Lower leg skin (tissue), 4 donors: Measurements from ENCODE around the gene CDH3. TPM values are rescaled to one million over a fixed set of nuclear protein-coding genes. Genes with fewer than 3 reads are reported as not detected.
A peak's percentile ranks its signal among the peaks of the same experiment; 100 is the strongest.
"Not testable (repeated sequence)": the region's sequence is repeated elsewhere in the genome, so short reads cannot be mapped to it uniquely, and the experiment has no call there.

Experiments used
- DNase-seq, 2 donors: peaks; one replicate each; pipeline ENCODE4 v3.0.0-alpha.2; 2019; ENCODE audit warnings: low spot score in 2 of 2
- H3K4me3 ChIP-seq: fragments of 200-600 bp; sonication (generic); 2 replicates; pipeline ENCODE4 v1.5.1; 2017; ENCODE audit warnings: mild to moderate bottlenecking, low read depth; ENCODE audit not compliant: poor library complexity, severe bottlenecking
- CTCF ChIP-seq, 3 donors: fragments of 450-650 bp; IDR thresholded peaks; one replicate each; pipeline ENCODE4 v1.5.1; 2016; ENCODE audit warnings: antibody characterized with exemption in 3 of 3, mild to moderate bottlenecking in 3 of 3, moderate library complexity in 2 of 3
- POLR2A ChIP-seq, 2 donors: fragments of 450-650 bp; IDR thresholded peaks; one replicate each; pipeline ENCODE4 v1.6.1; 2016 to 2017; ENCODE audit warnings: antibody characterized with exemption in 2 of 2, mild to moderate bottlenecking in 1 of 2, moderate library complexity in 1 of 2
- WGBS, 2 donors: methylation state at CpG; one replicate each; pipeline ENCODE4 v1.1.5; 2018; 5-methylcytosine and 5-hydroxymethylcytosine counted together
- intact Hi-C: fragments of 100-400 bp; cut with DNase I; formaldehyde crosslinking; loops from one replicate; pipeline ENCODE4 v1.15.0; 2023; ENCODE audit warnings: low total_unique reads
- total RNA-seq, 4 donors: library from RNA; depleted of rRNA; stranded (reverse); fragments of >200 nt; gene quantifications; one replicate each; pipeline ENCODE4 v1.1.0, GENCODE V29; 2016

The CDH3 gene
- total RNA-seq, 4 donors from 2014 or later, result 34.1 to 43.9 (median 39.7) TPM

- intact Hi-C loops, result loop anchor here (10.0 kb wide), 1 partner anchor 87 kb away; no protein-coding TSS in a partner anchor
- no peak overlapping the region for H3K4me3 ChIP-seq
- 53 to 55% methylated on average over 15 to 16 of the region's 27 CpGs for WGBS, 2 donors
- DNase-seq, result peak; percentile 46 to 88
- TF ChIP-seq POLR2A (IDR thresholded peaks at IDR 0.05), result no peak
- no peak for TF ChIP-seq CTCF (IDR thresholded peaks at IDR 0.05)
Observed at GRCh38 chr16:68707340-68708152, 62.4 kb downstream of the CDH3 start.

GRCh38 chr16:68710211-68710610 lies 65.1 kb downstream of the CDH3 start:
- intact Hi-C loops, result no loop called here
- TF ChIP-seq CTCF (IDR thresholded peaks at IDR 0.05) (no peak), POLR2A (IDR thresholded peaks at IDR 0.05) (no peak)
- DNase-seq, result no peak
- 91% methylated on average over 5 of the region's 5 CpGs for whole genome bisulfite sequencing, 2 donors
- no peak overlapping the region for H3K4me3 ChIP-seq

- no peak for TF ChIP-seq POLR2A (IDR thresholded peaks at IDR 0.05)
- no peak for TF ChIP-seq CTCF (IDR thresholded peaks at IDR 0.05)
- intact Hi-C loops, result no loop called here
- WGBS, 2 donors, result 62 to 64% methylated on average over 14 of the region's 14 CpGs
- no peak overlapping the region for H3K4me3 ChIP-seq
- DNase-seq, result no peak
Observed at GRCh38 chr16:68711421-68712139, 66.5 kb downstream of the CDH3 start.

- TF ChIP-seq CTCF (IDR thresholded peaks at IDR 0.05) (no peak), POLR2A (IDR thresholded peaks at IDR 0.05) (no peak)
- DNase-seq, result no peak
- H3K4me3 ChIP-seq, result no peak overlapping the region
- intact Hi-C loops, result no loop called here
- WGBS, 2 donors, result 60 to 70% methylated on average over 6 of the region's 6 CpGs
Observed at GRCh38 chr16:68713361-68713760, 68.3 kb downstream of the CDH3 start.

- intact Hi-C loops, result no loop called here
- 44 to 49% methylated on average over 5 of the region's 5 CpGs for WGBS, 2 donors
- no peak overlapping the region for H3K4me3 ChIP-seq
- TF ChIP-seq CTCF (IDR thresholded peaks at IDR 0.05) (no peak), POLR2A (IDR thresholded peaks at IDR 0.05) (no peak)
- DNase-seq, result no peak
Observed at GRCh38 chr16:68715471-68715870, 70.4 kb downstream of the CDH3 start.

GRCh38 chr16:68716516-68716915 lies 71.4 kb downstream of the CDH3 start:
- DNase-seq, intact Hi-C loops, H3K4me3 ChIP-seq: not testable (repeated sequence)
- 69 to 83% methylated on average over 4 of the region's 4 CpGs for WGBS, 2 donors
